Measurements from ENCODE around the gene CELF2.

DNA sequence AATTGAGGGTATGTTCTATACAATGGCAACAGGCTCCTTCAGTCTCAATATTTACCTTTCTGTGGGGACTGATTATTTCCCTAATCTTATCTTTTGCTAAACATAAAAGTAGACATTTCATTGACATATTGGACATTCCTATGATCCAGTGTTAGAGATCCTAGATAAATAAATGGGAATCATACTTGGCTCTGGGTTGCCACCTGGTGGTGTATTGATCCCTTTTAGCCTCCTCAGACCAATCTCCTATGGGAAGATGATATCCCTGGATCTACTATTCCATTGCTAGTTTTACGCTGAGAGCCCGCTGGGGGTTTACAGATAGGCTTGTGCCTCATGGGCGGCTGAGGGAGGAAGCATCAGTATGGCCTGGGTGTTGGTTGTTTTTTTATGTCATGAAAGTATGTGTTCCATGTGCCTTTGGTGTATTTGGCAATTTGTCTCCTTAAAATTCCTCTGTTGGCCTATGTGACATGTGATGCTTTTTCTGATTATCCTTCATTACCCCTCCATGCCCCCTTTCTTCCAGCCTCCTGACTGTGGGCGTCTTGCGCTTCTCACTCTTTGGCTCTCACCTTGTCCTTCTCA lies 18.8 kb downstream of the CELF2 start:
- TF ChIP-seq, protein P1, sequence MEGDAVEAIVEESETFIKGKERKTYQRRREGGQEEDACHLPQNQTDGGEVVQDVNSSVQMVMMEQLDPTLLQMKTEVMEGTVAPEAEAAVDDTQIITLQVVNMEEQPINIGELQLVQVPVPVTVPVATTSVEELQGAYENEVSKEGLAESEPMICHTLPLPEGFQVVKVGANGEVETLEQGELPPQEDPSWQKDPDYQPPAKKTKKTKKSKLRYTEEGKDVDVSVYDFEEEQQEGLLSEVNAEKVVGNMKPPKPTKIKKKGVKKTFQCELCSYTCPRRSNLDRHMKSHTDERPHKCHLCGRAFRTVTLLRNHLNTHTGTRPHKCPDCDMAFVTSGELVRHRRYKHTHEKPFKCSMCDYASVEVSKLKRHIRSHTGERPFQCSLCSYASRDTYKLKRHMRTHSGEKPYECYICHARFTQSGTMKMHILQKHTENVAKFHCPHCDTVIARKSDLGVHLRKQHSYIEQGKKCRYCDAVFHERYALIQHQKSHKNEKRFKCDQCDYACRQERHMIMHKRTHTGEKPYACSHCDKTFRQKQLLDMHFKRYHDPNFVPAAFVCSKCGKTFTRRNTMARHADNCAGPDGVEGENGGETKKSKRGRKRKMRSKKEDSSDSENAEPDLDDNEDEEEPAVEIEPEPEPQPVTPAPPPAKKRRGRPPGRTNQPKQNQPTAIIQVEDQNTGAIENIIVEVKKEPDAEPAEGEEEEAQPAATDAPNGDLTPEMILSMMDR (IDR thresholded peaks at IDR 0.05), result peak in 2 of 3 donors; percentile 48 to 68
- TF ChIP-seq POLR2A (IDR thresholded peaks at IDR 0.05) (no peak), POLR2AphosphoS5 (IDR thresholded peaks at IDR 0.05) (no peak)
